ENCODE data around the gene TM6SF1. TPM values are rescaled to one million over a fixed set of nuclear protein-coding genes. Genes with fewer than 3 reads are reported as not detected.

Gene TM6SF1
- polyA plus RNA-seq, 1 donor from 2014 or later = 0.16 TPM

DNA sequence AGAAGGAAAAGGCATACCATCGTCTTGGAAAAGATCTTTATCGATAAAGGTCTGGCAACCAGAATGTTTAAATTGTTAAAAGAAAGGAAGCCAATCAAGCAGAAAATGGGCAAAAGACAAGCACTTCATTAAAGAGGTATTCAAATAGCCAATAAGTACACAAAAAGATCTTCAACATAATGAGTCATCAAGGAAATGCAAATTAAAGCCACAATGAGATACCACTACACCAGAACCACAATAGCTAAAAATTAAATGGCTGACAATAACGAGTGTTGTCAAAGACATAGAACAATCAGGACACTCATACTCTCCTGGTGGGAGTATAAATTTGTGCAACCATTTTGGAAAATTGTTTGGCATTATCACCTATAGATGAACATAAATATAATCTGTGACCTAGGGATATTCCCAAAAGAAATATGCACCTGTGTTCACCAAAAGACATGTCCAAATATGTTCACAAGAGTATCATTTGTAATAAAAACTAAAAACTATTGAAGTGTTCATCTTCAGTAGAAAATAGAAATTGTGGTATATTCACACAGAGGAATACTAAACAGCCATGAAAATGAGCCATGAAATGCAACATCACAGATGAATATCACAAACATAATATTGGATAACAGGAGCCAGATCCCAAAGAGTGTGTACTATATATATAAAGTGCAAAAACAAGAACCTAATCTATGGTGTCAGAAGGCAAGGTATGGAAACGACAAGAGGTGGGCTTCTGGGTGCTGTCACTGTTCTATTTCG is 26.0 kb upstream of the TM6SF1 start:
- Histone ChIP-seq H3K36me3 (ENCODE audit: insufficient read depth, low read length) (no peaks in the 10 kb centered on the region), H3K79me2 (replicated peaks; ENCODE audit: insufficient read depth, low read length) (no peaks in the 10 kb centered on the region), H4K20me1 (ENCODE audit: insufficient read depth) (no peaks in the 10 kb centered on the region), H3K4me3 (ENCODE audit: low read length) (no peak overlapping the region), H3K27me3 (ENCODE audit: insufficient read depth, low read depth, low read length) (no peaks in the 10 kb centered on the region), H3K4me2 (ENCODE audit: low read length) (no peak overlapping the region), H2AFZ (ENCODE audit: low read depth, low read length) (no peak overlapping the region), H3K9ac (ENCODE audit: low read length) (no peak overlapping the region), H3K9me3 (ENCODE audit: low read length) (no peaks in the 10 kb centered on the region), H3K27ac (ENCODE audit: low read length) (no peak overlapping the region), H3F3A (ENCODE audit: insufficient read depth, low read length, poor library complexity, severe bottlenecking) (no peaks in the 10 kb centered on the region), H3K9me2 (ENCODE audit: insufficient read depth, low read length) (no peaks in the 10 kb centered on the region)
- no peak for TF ChIP-seq EP300 (conservative IDR thresholded peaks at IDR 0.05; ENCODE audit: poor library complexity, severe bottlenecking)
- TF ChIP-seq POLR2AphosphoS5 (IDR thresholded peaks at IDR 0.05) = no peak
- TF ChIP-seq, protein P1, sequence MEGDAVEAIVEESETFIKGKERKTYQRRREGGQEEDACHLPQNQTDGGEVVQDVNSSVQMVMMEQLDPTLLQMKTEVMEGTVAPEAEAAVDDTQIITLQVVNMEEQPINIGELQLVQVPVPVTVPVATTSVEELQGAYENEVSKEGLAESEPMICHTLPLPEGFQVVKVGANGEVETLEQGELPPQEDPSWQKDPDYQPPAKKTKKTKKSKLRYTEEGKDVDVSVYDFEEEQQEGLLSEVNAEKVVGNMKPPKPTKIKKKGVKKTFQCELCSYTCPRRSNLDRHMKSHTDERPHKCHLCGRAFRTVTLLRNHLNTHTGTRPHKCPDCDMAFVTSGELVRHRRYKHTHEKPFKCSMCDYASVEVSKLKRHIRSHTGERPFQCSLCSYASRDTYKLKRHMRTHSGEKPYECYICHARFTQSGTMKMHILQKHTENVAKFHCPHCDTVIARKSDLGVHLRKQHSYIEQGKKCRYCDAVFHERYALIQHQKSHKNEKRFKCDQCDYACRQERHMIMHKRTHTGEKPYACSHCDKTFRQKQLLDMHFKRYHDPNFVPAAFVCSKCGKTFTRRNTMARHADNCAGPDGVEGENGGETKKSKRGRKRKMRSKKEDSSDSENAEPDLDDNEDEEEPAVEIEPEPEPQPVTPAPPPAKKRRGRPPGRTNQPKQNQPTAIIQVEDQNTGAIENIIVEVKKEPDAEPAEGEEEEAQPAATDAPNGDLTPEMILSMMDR (IDR thresholded peaks at IDR 0.05; ENCODE audit: poor library complexity, severe bottlenecking) = no peak
- no peak for TF ChIP-seq EZH2 (IDR thresholded peaks at IDR 0.05; ENCODE audit: borderline replicate concordance, insufficient read depth, low read length, poor library complexity, severe bottlenecking)
- TF ChIP-seq RAD21 (conservative IDR thresholded peaks at IDR 0.05) = no peak
- no peak for TF ChIP-seq REST (IDR thresholded peaks at IDR 0.05; ENCODE audit: borderline replicate concordance)
- TF ChIP-seq SMC3 (conservative IDR thresholded peaks at IDR 0.05; ENCODE audit: poor library complexity) = no peak
- no peak for TF ChIP-seq MXI1 (conservative IDR thresholded peaks at IDR 0.05; ENCODE audit: poor library complexity, severe bottlenecking)
- TF ChIP-seq TAF1 (IDR thresholded peaks at IDR 0.05; ENCODE audit: low read depth) = no peak

GRCh38 chr15:83082730-83083386 is 24.6 kb upstream of the TM6SF1 start:
- TF ChIP-seq EP300 (conservative IDR thresholded peaks at IDR 0.05; ENCODE audit: poor library complexity, severe bottlenecking) (no peak), MXI1 (conservative IDR thresholded peaks at IDR 0.05; ENCODE audit: poor library complexity, severe bottlenecking) (no peak), RAD21 (conservative IDR thresholded peaks at IDR 0.05) (no peak), POLR2AphosphoS5 (IDR thresholded peaks at IDR 0.05) (no peak), TAF1 (IDR thresholded peaks at IDR 0.05; ENCODE audit: low read depth) (no peak), SMC3 (conservative IDR thresholded peaks at IDR 0.05; ENCODE audit: poor library complexity) (no peak), REST (IDR thresholded peaks at IDR 0.05; ENCODE audit: borderline replicate concordance) (no peak), EZH2 (IDR thresholded peaks at IDR 0.05; ENCODE audit: borderline replicate concordance, insufficient read depth, low read length, poor library complexity, severe bottlenecking) (no peak)
- TF ChIP-seq, protein P1 (IDR thresholded peaks at IDR 0.05; ENCODE audit: poor library complexity, severe bottlenecking) = no peak
- Histone ChIP-seq H2AFZ (ENCODE audit: low read depth, low read length) (no peak overlapping the region), H3K79me2 (replicated peaks; ENCODE audit: insufficient read depth, low read length) (no peaks in the 10 kb centered on the region), H3K4me2 (ENCODE audit: low read length) (no peak overlapping the region), H3K4me3 (ENCODE audit: low read length) (no peak overlapping the region), H3K9me2 (ENCODE audit: insufficient read depth, low read length) (no peaks in the 10 kb centered on the region), H3F3A (ENCODE audit: insufficient read depth, low read length, poor library complexity, severe bottlenecking) (no peaks in the 10 kb centered on the region), H4K20me1 (ENCODE audit: insufficient read depth) (no peaks in the 10 kb centered on the region), H3K27me3 (ENCODE audit: insufficient read depth, low read depth, low read length) (no peaks in the 10 kb centered on the region), H3K9ac (ENCODE audit: low read length) (no peak overlapping the region), H3K27ac (ENCODE audit: low read length) (no peak overlapping the region), H3K9me3 (ENCODE audit: low read length) (no peaks in the 10 kb centered on the region), H3K36me3 (ENCODE audit: insufficient read depth, low read length) (no peaks in the 10 kb centered on the region)
